HEK293 (cell line): ENCODE results near the gene CSRP1.

ENCODE experiments used
- ATF2 ChIP-seq: fragments of 450-650 bp; formaldehyde crosslinking; IDR thresholded peaks from 2 replicates; pipeline ENCODE4 v1.5.1; 2016; ENCODE audit warnings: missing biosample characterization, missing genetic modification characterization, low read depth
- CTCF ChIP-seq: fragments of 450-650 bp; formaldehyde crosslinking; IDR thresholded peaks from 2 replicates; pipeline ENCODE4 v1.5.1; 2016; ENCODE audit warnings: missing biosample characterization, missing genetic modification characterization
- HOXA7 ChIP-seq: sonication (generic); formaldehyde crosslinking; IDR thresholded peaks from 2 replicates; pipeline ENCODE4 v1.8.1; 2022; ENCODE audit warnings: missing genetic modification reagents, borderline replicate concordance
- REST ChIP-seq: fragments of 450-650 bp; formaldehyde crosslinking; IDR thresholded peaks from 2 replicates; pipeline ENCODE4 v1.5.1; 2016; ENCODE audit warnings: missing biosample characterization, missing genetic modification characterization
- SP2 ChIP-seq: fragments of 450-650 bp; formaldehyde crosslinking; IDR thresholded peaks from 2 replicates; pipeline ENCODE4 v1.5.1; 2016; ENCODE audit warnings: missing biosample characterization, missing genetic modification characterization
- ZBTB21 ChIP-seq: fragments of 450-650 bp; formaldehyde crosslinking; IDR thresholded peaks from 2 replicates; pipeline ENCODE4 v1.5.1; 2017; ENCODE audit warnings: missing biosample characterization, missing genetic modification characterization
- ZBTB7A ChIP-seq: fragments of 450-650 bp; formaldehyde crosslinking; IDR thresholded peaks from 2 replicates; pipeline ENCODE4 v1.5.1; 2016; ENCODE audit warnings: low read depth, missing biosample characterization, missing genetic modification characterization
- ZNF121 ChIP-seq: fragments of 450-650 bp; formaldehyde crosslinking; IDR thresholded peaks from 2 replicates; pipeline ENCODE4 v1.5.1; 2016; ENCODE audit warnings: missing biosample characterization, missing genetic modification characterization
- ZNF19 ChIP-seq: fragments of 450-650 bp; formaldehyde crosslinking; IDR thresholded peaks from 2 replicates; pipeline ENCODE4; 2016; ENCODE audit warnings: missing biosample characterization, missing genetic modification characterization, low read depth
- ZNF24 ChIP-seq: fragments of 450-650 bp; formaldehyde crosslinking; IDR thresholded peaks from 2 replicates; pipeline ENCODE4 v1.5.1; 2016; ENCODE audit warnings: missing biosample characterization, missing genetic modification characterization
- ZNF654 ChIP-seq: fragments of 450-650 bp; formaldehyde crosslinking; IDR thresholded peaks from 2 replicates; pipeline ENCODE4 v1.5.1; 2016; ENCODE audit warnings: low read depth, missing biosample characterization, missing genetic modification characterization
- ZNF747 ChIP-seq: fragments of 450-650 bp; formaldehyde crosslinking; IDR thresholded peaks from 2 replicates; pipeline ENCODE4 v1.5.1; 2016; ENCODE audit warnings: missing biosample characterization, missing genetic modification characterization
- ZNF830 ChIP-seq: fragments of 450-650 bp; IDR thresholded peaks from 2 replicates; pipeline ENCODE4 v1.5.0; 2018; ENCODE audit warnings: missing biosample characterization, missing genetic modification characterization, low read depth, mild to moderate bottlenecking, moderate library complexity
- ZSCAN5A ChIP-seq: fragments of 450-650 bp; formaldehyde crosslinking; IDR thresholded peaks from 2 replicates; pipeline ENCODE4 v1.5.1; 2016; ENCODE audit warnings: missing biosample characterization, missing genetic modification characterization

GRCh38 chr1:201555593-201555945 is 48.6 kb upstream of the CSRP1 start:
- TF ChIP-seq ZBTB7A (no peak), ZBTB21 (no peak), ZNF830 (no peak), ZNF19 (tag by site-specific recombination) (no peak), CTCF (no peak), ZNF747 (tag by site-specific recombination) (no peak), SP2 (no peak), ZNF24 (no peak), HOXA7 (CRISPR knock-in tag) (no peak), ATF2 (no peak), ZNF121 (tag by site-specific recombination) (no peak), REST (tag by site-specific recombination) (no peak), ZNF654 (tag by site-specific recombination) (no peak), ZSCAN5A (tag by site-specific recombination) (no peak)
